ENCODE data around the gene PDE1C.

PDE1C gene

DNA sequence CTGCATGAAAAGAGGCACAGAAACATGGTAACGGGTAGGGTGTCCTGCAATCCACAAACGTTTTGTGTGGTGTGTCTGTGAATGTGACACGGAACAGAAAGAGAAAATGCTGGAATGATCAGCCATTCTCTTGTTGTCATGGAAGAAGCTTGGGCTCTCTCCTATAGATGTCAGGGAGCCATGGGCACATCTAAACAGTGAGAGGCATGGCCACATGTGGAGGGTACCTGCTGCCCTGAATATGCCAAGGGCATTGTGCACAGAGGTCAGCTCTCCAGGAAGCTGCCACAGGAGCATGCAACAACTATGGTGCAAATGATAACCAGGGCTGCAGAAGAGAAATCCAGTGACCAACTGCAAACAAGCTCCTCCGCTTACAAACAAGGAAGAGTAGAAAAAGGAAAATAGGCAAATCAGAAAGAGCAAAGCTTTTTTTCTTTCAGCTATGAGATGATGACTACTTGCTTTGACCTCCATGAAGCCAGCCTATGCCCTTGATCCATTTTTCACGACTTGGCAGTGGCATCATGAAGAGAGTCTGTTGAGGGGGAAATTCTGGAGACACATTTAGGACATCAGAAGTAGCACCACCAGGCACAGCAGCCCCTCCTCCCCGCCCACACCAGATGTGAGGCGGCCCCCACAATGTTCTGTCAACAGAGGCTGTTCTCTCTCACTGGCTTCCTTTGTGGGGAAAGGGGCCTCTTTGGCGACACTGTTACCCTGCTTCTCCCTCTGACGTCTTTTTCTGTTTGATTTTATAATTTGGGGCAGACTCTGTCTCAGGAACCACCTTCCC is 4.8 kb upstream of the PDE1C start:
- no peak for DNase-seq

DNA sequence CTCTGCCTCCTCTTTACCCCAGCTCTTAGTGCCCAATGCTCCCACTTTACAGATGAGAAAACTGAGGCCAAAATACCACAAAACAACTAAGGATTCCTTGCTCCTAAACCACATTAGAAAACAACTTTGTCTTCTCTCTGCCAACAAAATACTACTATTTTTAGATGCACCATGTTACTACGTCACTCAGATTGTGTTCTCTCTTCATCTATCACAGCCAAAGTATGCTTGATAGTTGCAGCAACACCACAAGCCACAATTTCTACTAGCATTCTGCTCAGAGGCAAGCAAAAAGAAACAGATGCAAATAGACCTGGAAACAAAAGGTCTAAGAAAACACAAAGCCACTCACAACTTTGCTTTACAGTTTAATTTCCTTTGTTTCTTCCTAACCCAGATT is 3.3 kb upstream of the PDE1C start:
- no peak for DNase-seq

- no peak for DNase-seq
Observed at GRCh38 chr7:32072397-32072796, 2.2 kb upstream of the PDE1C start.

DNA sequence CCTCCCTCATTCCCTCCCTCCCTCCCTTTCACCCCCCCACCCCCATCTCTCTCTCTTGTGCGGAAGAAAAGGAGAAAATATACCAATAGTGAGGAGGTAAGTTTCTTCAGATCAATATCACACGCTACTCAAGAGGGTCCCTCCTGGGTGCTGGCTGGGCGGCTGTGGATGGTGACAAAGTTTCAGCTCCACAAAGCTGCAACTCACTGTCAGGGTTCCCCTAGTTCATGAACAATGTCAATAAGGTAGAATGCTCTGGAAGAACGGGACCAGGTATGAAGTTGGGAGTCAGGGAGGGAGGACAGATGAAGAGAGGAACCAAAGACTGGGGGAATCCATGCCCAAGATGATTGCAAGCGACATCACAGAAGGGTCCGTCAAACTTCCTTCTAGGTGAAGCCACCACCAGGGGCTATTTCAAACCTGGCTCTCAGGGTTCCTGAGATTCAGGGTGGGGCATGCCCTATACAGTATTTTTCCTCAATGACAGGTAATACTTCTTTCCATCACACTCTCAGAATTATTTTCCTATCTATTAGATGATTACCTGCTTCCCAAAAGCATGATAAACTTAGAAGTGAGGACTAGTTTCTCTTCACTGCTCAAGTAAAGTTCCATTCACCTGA is 1.4 kb upstream of the PDE1C start:
- no peak for DNase-seq

DNA sequence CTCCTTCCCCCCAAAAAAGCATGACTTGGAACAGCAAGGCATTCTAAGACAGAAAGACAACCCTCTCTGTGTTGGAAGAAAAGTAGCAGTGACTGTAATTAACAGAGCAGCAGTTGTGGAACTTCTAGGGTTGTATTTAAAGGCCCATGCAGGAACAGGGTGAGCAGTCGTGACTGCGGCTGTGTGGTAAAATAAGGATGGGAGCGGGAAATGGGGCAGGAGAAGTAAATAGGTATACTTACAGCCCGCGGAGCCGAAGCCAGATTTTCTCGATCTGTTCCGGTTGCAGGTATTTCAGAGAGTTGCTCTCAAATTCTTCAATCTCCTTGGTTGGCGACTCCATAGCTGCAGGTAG is 179 bp downstream of the PDE1C start:
- no peak for DNase-seq

GRCh38 chr7:32069116-32069650 is 1.0 kb downstream of the PDE1C start:
- no peak for DNase-seq

GRCh38 chr7:32068411-32069101 is 1.7 kb downstream of the PDE1C start:
- DNase-seq: no peak

DNA sequence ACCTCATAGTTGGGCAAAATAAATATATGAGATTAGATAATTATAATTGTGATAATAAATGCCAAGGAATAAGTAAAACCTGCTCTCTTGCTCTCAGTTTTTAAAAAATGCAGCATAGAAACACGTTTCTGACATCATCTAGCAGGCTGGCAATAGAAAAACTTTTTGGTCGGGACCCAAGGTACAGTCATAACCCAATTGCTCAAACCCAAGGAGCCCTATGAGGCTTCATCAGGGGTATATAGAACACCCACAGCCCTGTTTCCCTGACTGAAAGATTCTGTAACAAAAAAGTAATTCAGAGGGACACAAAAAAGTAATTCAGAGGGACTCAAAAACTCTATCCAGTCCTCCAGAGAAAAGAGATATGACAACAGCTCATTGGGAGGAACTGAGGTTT is 3.8 kb downstream of the PDE1C start:
- no peak for DNase-seq

DNA sequence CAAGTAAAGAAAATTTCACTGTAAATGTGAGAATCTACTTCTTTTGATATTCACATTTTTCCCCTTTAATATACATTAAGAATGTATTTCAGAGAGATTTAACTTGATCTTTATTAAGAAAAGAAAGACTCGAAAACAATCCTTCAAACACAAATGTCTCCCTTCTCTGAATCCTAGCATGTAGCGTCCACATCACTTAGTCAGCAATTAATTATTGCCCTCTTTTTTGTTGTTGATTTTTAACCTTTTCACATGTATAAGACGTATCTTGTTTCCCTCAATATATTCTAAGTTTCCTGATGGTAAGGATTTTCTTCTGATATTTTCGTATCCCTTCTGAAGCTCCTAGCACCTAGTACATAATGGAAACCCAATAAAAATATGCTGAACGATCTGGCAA is 6.6 kb downstream of the PDE1C start:
- no peak for DNase-seq

GRCh38 chr7:32062150-32062549 is 8.1 kb downstream of the PDE1C start:
- no peak for DNase-seq

DNA sequence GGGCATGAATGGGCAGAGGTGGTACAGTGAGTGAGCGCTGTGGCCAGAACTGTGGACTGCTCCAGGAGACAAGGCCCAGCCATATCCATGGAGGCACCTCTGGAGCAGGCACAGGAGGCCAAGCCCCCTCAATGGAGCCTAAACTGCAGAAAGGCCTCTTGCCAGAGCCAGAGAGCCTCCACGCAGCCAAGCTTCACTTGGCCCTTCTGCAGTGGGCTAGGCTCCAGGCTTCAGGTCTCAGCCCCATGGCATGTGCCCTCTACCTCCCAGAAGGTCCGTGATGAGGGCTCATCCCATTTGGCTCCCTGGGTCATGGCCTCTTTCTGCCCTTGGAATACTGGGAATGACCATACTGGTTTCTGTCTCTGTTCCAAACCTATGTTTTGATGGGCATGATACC is 8.9 kb downstream of the PDE1C start:
- no peak for DNase-seq

- no peak for DNase-seq
Observed at GRCh38 chr7:32059289-32060011, 10.8 kb downstream of the PDE1C start.

DNA sequence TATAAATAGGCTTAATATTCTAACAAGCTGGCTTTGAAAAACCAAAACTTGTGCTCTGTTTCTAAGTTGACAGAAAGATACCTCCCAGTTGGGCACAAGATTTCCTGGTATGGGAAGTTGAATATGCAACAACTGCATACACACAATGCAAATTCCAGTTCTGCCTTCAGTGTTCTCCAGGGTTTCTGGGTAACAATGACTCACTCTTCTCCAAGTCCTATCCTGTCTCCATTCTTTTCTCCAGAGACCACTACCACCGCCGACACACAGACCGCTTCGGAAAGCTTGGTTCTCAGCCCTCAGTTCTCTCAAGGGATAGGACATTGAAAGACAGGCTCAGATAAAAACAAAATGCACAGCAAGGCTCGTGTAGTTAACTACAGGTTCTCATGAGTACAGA is 12.2 kb downstream of the PDE1C start:
- no peak for DNase-seq

GRCh38 chr7:32056767-32057166 is 13.4 kb downstream of the PDE1C start:
- DNase-seq: no peak

DNA sequence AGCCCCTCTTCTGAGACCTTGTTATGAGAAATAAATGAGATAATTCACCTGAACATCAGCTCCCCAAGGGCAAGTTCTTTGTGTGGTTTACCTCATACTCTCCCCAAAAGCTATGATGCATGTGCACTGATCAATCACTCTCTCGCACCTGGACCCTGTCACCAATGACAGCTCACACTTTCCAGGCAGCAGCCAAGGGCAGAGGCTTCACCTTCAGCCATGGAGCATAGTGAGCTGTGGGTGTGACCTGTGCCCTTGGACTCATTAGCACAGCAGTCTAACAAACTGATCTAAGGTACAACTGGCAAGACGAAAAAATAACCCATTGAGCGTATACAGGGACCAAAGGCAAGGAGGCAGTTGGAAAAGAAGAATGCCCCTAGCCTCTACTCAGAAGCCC is 17.0 kb downstream of the PDE1C start:
- DNase-seq: no peak

- no peak for DNase-seq
Observed at GRCh38 chr7:32051128-32051527, 19.1 kb downstream of the PDE1C start.

GRCh38 chr7:32049599-32049998 is 20.6 kb downstream of the PDE1C start:
- DNase-seq: no peak

GRCh38 chr7:32048970-32049491 is 21.2 kb downstream of the PDE1C start:
- no peak for DNase-seq

DNA sequence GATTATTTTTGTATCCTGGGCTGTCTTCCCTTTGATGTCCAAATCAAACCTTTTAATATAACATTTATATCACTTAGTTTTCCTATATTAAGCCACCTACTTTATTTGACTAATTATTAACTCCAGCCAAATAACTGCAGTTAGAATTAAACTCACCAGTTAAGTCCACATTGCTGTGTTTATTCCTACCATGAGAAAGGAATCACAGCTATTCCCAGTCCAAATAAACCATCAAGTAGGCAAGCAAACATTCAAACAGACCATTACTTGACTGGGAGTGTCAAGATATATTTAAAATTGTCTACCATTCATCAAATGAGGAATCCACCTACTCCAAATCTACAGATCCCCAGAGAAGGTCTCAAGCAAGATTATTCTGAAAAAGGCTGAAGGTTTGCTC is 22.4 kb downstream of the PDE1C start:
- no peak for DNase-seq

DNA sequence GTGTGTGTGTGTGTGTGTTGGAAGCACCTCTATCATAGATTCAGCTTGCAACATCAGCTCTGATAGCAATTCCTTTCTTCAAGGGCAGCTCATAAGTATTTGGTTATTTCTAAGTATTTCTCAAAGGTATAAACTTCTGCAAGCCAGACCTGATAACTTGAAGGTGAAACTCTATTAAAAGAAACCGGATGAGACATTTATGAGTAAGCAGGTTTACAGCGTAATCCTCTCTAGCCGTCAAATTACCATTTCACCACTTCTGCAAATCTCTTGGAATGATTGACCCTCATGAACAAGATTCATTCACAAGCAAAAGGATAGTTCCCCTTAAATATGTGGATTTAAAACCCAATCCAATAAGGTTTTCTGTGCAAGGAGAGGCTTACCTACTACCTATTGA is 23.1 kb downstream of the PDE1C start:
- no peak for DNase-seq

DNA sequence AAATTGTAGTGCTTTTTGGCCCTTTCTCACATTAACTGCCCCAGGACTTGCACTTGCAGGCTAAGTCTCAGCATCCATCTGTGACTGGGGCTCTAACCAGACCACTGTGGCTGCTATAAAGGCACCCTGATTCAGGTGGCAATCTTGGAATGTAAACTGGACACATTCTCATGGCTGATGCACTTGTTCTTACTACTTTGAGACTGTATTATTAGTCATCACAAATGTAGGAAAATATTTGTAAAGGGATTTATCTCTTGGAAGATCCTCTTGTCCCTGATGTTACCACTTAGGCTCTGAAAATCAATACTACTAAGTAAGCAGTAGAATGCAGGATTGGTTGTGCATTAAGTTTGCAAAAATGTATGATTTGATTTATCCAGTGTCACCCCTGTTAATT is 25.0 kb downstream of the PDE1C start:
- DNase-seq: no peak

GRCh38 chr7:32044739-32045138 is 25.5 kb downstream of the PDE1C start:
- DNase-seq: no peak

GRCh38 chr7:32043688-32044087 is 26.5 kb downstream of the PDE1C start:
- no peak for DNase-seq

Data from CD4-positive, alpha-beta T cell treated with Interleukin-17A for 4 hours (primary cell).